GM21390 (cell line): Measurements from ENCODE around the gene LRRC72.

Experiments used
- ATAC-seq: cut with Tn5 transposase; IDR thresholded peaks from one replicate; pipeline ENCODE4 v1.9.1; 2021; ENCODE audit not compliant: unreplicated experiment

The LRRC72 gene

GRCh38 chr7:16616542-16616941 lies 89.9 kb downstream of the LRRC72 start:
- no peak for ATAC-seq

GRCh38 chr7:16619979-16620408 lies 93.4 kb downstream of the LRRC72 start:
- ATAC-seq, result peak; percentile 87

- ATAC-seq, result no peak
Measured at GRCh38 chr7:16626388-16626787, 99.8 kb downstream of the LRRC72 start.

- no peak for ATAC-seq
Measured at GRCh38 chr7:16627236-16627635, 100.6 kb downstream of the LRRC72 start.

GRCh38 chr7:16630654-16631053 lies 104.0 kb downstream of the LRRC72 start:
- ATAC-seq, result no peak
